Prostate gland (tissue), 2 donors: ENCODE results near the gene KCTD3.

Source experiments
- POLR2A ChIP-seq: fragments of 450-650 bp; IDR thresholded peaks from one replicate; pipeline ENCODE4 v1.6.1; 2016; ENCODE audit warnings: antibody characterized with exemption, mild to moderate bottlenecking
- POLR2AphosphoS5 ChIP-seq: sonication (generic); formaldehyde crosslinking; IDR thresholded peaks from one replicate; pipeline ENCODE4 v1.6.1; 2017; ENCODE audit warnings: antibody characterized with exemption
- TF ChIP-seq, protein P1 (sequence below), 4 experiments: fragments of 200-600 bp in 2 of 4; fragments of 450-650 bp in 2 of 4; sonication (generic) in 2 of 4; IDR thresholded peaks; 1 replicate in 3 of 4; 2 replicates in 1 of 4; pipeline ENCODE4 v1.5.1; 2016 to 2019; ENCODE audit warnings: antibody characterized with exemption in 4 of 4, mild to moderate bottlenecking in 2 of 4, moderate library complexity in 2 of 4

DNA sequence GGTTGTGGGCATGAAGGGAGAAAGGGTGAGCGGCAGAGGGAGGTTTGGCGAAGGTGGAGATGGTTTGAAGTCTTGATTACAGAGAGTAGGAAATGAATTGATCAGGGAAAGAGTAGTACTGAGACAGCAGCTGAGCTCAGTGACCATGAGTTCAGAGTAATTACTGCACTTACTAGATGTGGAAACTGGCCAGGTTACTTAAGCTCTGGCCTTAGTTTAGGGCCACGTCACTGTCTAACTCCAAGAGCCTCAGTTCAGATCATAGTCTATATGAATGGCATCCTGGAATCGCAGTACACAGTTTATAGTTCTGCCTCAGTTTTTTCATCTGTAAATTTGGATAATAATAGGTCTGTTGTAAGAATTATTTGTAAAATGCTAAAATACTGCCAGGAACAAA lies 78.1 kb downstream of the KCTD3 start:
- TF ChIP-seq POLR2A (no peak), POLR2AphosphoS5 (no peak)
- TF ChIP-seq, protein P1, sequence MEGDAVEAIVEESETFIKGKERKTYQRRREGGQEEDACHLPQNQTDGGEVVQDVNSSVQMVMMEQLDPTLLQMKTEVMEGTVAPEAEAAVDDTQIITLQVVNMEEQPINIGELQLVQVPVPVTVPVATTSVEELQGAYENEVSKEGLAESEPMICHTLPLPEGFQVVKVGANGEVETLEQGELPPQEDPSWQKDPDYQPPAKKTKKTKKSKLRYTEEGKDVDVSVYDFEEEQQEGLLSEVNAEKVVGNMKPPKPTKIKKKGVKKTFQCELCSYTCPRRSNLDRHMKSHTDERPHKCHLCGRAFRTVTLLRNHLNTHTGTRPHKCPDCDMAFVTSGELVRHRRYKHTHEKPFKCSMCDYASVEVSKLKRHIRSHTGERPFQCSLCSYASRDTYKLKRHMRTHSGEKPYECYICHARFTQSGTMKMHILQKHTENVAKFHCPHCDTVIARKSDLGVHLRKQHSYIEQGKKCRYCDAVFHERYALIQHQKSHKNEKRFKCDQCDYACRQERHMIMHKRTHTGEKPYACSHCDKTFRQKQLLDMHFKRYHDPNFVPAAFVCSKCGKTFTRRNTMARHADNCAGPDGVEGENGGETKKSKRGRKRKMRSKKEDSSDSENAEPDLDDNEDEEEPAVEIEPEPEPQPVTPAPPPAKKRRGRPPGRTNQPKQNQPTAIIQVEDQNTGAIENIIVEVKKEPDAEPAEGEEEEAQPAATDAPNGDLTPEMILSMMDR (IDR thresholded peaks at IDR 0.05) = no peak
